Measurements from ENCODE around the gene AKT3. TPM values are rescaled to one million over a fixed set of nuclear protein-coding genes. Genes with fewer than 3 reads are reported as not detected.

AKT3 gene
- total and polyA plus RNA-seq, 8 donors, result 5.5 to 100 (median 13.8) TPM

DNA sequence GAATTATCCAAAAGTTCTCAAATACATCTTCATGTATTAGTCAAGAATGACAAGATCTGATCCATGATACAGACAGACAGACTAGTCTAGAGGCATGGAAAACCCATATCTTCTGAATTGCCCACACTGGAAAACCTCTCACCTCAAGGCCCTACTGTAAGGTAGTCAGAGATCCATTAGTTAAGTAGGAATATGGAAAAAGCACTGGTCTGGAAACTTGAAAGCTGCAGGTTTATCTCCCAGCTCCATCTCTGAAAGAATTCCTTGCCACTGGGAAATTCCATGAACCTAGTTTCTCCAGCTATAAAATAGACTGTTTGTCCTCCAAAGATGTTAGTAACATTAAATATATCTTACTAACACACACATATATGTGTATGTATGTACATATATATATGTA lies 169.2 kb downstream of the AKT3 start:
- Histone ChIP-seq H3K27me3 (no peaks in the 10 kb centered on the region), H3K4me1 (no peaks in the 10 kb centered on the region), H3K4me3 (no peak overlapping the region), H3K9me3 (no peaks in the 10 kb centered on the region), H3K36me3 (peaks cover 0 to 6% (median 1%) of the 10 kb centered on the region in 4 donors), H3K27ac (no peak overlapping the region)
- TF ChIP-seq EP300 (IDR thresholded peaks at IDR 0.05) (no peak), POLR2AphosphoS5 (IDR thresholded peaks at IDR 0.05) (no peak), POLR2A (IDR thresholded peaks at IDR 0.05) (no peak)
- TF ChIP-seq, protein P1, sequence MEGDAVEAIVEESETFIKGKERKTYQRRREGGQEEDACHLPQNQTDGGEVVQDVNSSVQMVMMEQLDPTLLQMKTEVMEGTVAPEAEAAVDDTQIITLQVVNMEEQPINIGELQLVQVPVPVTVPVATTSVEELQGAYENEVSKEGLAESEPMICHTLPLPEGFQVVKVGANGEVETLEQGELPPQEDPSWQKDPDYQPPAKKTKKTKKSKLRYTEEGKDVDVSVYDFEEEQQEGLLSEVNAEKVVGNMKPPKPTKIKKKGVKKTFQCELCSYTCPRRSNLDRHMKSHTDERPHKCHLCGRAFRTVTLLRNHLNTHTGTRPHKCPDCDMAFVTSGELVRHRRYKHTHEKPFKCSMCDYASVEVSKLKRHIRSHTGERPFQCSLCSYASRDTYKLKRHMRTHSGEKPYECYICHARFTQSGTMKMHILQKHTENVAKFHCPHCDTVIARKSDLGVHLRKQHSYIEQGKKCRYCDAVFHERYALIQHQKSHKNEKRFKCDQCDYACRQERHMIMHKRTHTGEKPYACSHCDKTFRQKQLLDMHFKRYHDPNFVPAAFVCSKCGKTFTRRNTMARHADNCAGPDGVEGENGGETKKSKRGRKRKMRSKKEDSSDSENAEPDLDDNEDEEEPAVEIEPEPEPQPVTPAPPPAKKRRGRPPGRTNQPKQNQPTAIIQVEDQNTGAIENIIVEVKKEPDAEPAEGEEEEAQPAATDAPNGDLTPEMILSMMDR (IDR thresholded peaks at IDR 0.05), result no peak
- intact Hi-C loops (cut with DNase I; ENCODE audit: low total_unique reads), result no loop called here
- DNase-seq, result no peak

GRCh38 chr1:243672539-243673074 lies 177.4 kb downstream of the AKT3 start:
- TF ChIP-seq POLR2AphosphoS5 (IDR thresholded peaks at IDR 0.05) (no peak), POLR2A (IDR thresholded peaks at IDR 0.05) (no peak), EP300 (IDR thresholded peaks at IDR 0.05) (no peak)
- TF ChIP-seq, protein P1 (IDR thresholded peaks at IDR 0.05), result no peak
- H3K9me3 ChIP-seq, result no peaks in the 10 kb centered on the region
- H3K27ac ChIP-seq, result no peak overlapping the region
- no peak for DNase-seq
- no peaks in the 10 kb centered on the region for H3K4me1 ChIP-seq
- intact Hi-C loops (cut with DNase I; ENCODE audit: low total_unique reads), result no loop called here
- H3K4me3 ChIP-seq, result no peak overlapping the region
- H3K36me3 ChIP-seq, result peaks cover 0 to 1% (median under 1%) of the 10 kb centered on the region in 4 donors
- no peaks in the 10 kb centered on the region for H3K27me3 ChIP-seq
- 66 to 76% (median 71%) methylated on average over 3 of the region's 3 CpGs for WGBS, 5 donors

GRCh38 chr1:243667591-243667990 lies 182.5 kb downstream of the AKT3 start:
- H3K4me1 ChIP-seq, result no peaks in the 10 kb centered on the region
- TF ChIP-seq EP300 (IDR thresholded peaks at IDR 0.05) (no peak), POLR2A (IDR thresholded peaks at IDR 0.05) (no peak), POLR2AphosphoS5 (IDR thresholded peaks at IDR 0.05) (no peak)
- TF ChIP-seq, protein P1 (IDR thresholded peaks at IDR 0.05), result no peak
- H3K9me3 ChIP-seq, result no peaks in the 10 kb centered on the region
- WGBS, 5 donors, result 73 to 91% (median 82%) methylated on average over 2 of the region's 2 CpGs
- H3K36me3 ChIP-seq, result no peaks in the 10 kb centered on the region
- DNase-seq, result no peak
- H3K27ac ChIP-seq, result no peak overlapping the region
- intact Hi-C loops (cut with DNase I; ENCODE audit: low total_unique reads), result no loop called here
- H3K27me3 ChIP-seq, result no peaks in the 10 kb centered on the region
- H3K4me3 ChIP-seq, result no peak overlapping the region

DNA sequence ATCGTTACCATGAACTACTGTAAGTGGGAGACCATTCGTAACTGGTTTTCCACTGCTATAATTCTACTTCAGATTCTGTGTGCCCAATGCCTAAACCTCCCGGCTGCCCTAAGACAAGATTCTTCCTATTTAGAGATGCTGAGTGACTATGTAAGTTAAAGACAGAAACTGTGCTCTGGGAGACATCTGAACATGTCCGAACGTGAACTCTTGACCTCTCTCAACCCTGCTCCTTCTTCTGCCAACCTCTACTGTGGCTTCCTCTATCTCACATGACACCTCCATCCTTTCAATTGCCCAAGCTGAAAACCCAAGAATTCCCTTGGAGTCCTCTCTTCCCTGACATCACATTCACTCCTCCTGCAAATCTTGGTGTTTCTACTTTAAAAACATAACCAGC lies 182.9 kb downstream of the AKT3 start:
- Histone ChIP-seq H3K27ac (no peak overlapping the region), H3K27me3 (no peaks in the 10 kb centered on the region), H3K4me3 (no peak overlapping the region), H3K9me3 (no peaks in the 10 kb centered on the region), H3K36me3 (no peaks in the 10 kb centered on the region), H3K4me1 (no peaks in the 10 kb centered on the region)
- WGBS, 5 donors, result 90 to 93% (median 92%) methylated on average over 5 of the region's 5 CpGs
- DNase-seq, result no peak
- TF ChIP-seq, protein P1 (IDR thresholded peaks at IDR 0.05), result no peak
- TF ChIP-seq EP300 (IDR thresholded peaks at IDR 0.05), result no peak
- no peak for TF ChIP-seq POLR2A (IDR thresholded peaks at IDR 0.05)
- TF ChIP-seq POLR2AphosphoS5 (IDR thresholded peaks at IDR 0.05), result no peak
- intact Hi-C loops (cut with DNase I; ENCODE audit: low total_unique reads), result no loop called here
